A549 treated with ZK216348 at 1 μM for 4 hours (cell line): ENCODE results near the gene KBTBD7. TPM values are rescaled to one million over a fixed set of nuclear protein-coding genes. Genes with fewer than 3 reads are reported as not detected.

Experiments
- total RNA-seq: library from RNA; stranded (reverse); fragments of 200-300 nt; extraction: Qiagen RNA extraction; gene quantifications from 5 replicates; pipeline ENCODE4 v1.2.3, GENCODE V29; 2022; ENCODE audit warnings: low read depth

KBTBD7 gene, protein sequence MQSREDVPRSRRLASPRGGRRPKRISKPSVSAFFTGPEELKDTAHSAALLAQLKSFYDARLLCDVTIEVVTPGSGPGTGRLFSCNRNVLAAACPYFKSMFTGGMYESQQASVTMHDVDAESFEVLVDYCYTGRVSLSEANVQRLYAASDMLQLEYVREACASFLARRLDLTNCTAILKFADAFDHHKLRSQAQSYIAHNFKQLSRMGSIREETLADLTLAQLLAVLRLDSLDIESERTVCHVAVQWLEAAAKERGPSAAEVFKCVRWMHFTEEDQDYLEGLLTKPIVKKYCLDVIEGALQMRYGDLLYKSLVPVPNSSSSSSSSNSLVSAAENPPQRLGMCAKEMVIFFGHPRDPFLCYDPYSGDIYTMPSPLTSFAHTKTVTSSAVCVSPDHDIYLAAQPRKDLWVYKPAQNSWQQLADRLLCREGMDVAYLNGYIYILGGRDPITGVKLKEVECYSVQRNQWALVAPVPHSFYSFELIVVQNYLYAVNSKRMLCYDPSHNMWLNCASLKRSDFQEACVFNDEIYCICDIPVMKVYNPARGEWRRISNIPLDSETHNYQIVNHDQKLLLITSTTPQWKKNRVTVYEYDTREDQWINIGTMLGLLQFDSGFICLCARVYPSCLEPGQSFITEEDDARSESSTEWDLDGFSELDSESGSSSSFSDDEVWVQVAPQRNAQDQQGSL
- total RNA-seq, result 1.7 to 2.9 TPM (median 2.6 TPM) in 5 replicates

DNA sequence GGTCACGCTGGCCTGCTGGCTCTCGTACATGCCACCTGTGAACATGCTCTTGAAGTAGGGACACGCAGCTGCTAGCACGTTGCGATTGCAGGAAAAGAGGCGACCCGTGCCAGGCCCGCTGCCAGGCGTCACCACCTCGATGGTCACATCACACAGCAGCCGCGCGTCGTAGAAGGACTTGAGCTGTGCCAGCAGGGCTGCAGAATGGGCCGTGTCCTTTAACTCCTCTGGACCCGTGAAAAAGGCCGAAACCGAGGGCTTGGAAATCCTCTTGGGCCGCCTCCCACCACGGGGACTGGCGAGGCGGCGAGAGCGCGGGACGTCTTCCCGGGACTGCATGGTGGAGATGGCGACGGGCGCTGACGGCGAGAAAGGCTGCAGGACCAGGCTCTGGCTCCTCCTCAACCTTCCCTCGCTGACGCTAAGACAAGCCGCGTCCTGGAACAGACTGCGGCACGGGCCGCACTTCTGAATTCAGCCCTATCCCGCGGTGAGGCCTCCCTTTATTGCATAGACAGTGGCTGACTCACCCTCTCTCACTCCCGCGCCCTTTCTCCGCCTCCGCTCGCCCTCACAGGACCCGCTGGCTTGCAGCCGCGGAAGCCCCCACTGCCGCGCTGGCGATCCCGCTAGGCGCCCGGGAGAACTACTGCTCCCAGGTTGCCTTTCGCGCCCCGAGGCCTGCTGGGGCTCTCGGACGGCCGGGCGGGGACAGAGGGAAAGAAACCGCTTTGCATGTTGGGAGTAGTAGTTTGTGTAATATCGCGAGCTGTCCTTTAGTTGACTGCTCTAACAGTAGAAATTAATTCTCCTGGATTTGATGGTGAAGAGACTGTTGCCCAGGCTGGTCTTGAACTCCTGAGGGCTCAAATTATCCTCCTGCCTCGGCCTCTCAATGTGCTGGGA, at the start of gene KBTBD7:
KBTBD7 (minus strand) TSS at position 651 of the 906 bp plus-strand sequence; CDS start at position 339, 312 bp downstream.

Other genes with a start within 250 kb of the KBTBD7 start
- gene ELF1, start 175.3 kb downstream of the KBTBD7 start, total RNA-seq, result 25.5 to 33.9 TPM (median 31.3 TPM) in 5 replicates
- 7.2 to 12.4 TPM (median 8.3 TPM) in 5 replicates for gene WBP4, start 133.1 kb downstream of the KBTBD7 start, total RNA-seq
- gene KBTBD6, start 61.8 kb downstream of the KBTBD7 start, total RNA-seq, result 3.3 to 6.2 TPM (median 4.9 TPM) in 5 replicates
- 4.3 to 6.2 TPM (median 5.2 TPM) in 5 replicates for gene MTRF1, start 69.0 kb upstream of the KBTBD7 start, total RNA-seq
- 5.5 to 11.6 TPM (median 7.6 TPM) in 5 replicates for gene NAA16, start 116.7 kb upstream of the KBTBD7 start, total RNA-seq